C4-2B (cell line): ENCODE measurements around the gene U2AF2.

Experiments used
- H3K27ac ChIP-seq: fragments of 450-650 bp; 2 replicates; pipeline ENCODE4 v1.5.1; 2017
- ZFX ChIP-seq: fragments of 450-650 bp; IDR thresholded peaks from 2 replicates; pipeline ENCODE4 v1.6.1; 2017
- TF ChIP-seq, protein P1 (sequence below): fragments of 450-650 bp; conservative IDR thresholded peaks from 2 replicates; pipeline ENCODE4 v1.5.1; 2017; ENCODE audit warnings: mild to moderate bottlenecking

Gene U2AF2

GRCh38 chr19:55611300-55611982 lies 43.4 kb upstream of the U2AF2 start:
- TF ChIP-seq, protein P1, sequence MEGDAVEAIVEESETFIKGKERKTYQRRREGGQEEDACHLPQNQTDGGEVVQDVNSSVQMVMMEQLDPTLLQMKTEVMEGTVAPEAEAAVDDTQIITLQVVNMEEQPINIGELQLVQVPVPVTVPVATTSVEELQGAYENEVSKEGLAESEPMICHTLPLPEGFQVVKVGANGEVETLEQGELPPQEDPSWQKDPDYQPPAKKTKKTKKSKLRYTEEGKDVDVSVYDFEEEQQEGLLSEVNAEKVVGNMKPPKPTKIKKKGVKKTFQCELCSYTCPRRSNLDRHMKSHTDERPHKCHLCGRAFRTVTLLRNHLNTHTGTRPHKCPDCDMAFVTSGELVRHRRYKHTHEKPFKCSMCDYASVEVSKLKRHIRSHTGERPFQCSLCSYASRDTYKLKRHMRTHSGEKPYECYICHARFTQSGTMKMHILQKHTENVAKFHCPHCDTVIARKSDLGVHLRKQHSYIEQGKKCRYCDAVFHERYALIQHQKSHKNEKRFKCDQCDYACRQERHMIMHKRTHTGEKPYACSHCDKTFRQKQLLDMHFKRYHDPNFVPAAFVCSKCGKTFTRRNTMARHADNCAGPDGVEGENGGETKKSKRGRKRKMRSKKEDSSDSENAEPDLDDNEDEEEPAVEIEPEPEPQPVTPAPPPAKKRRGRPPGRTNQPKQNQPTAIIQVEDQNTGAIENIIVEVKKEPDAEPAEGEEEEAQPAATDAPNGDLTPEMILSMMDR, result no peak
- no peak for TF ChIP-seq ZFX
- H3K27ac ChIP-seq, result no peak overlapping the region

GRCh38 chr19:55611983-55612645 lies 42.7 kb upstream of the U2AF2 start:
- H3K27ac ChIP-seq, result no peak overlapping the region
- no peak for TF ChIP-seq ZFX
- TF ChIP-seq, protein P1, result no peak

DNA sequence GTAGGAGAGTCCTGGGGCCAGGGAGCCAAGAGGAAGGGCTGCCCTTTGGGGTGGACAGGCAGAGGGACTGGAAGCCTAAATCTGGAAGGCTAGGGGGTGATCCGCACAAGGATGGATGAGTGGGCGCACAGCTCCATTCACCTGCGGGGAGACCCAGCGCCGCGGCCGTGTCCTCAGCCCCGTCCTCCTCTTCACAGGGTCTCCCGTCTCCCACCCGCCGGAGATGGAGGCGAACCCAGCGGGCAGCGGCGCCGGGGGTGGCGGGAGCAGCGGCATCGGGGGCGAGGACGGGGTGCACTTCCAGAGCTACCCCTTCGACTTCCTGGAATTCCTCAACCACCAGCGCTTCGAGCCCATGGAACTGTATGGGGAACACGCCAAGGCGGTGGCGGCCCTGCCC lies 41.4 kb upstream of the U2AF2 start:
- H3K27ac ChIP-seq, result no peak overlapping the region
- TF ChIP-seq, protein P1, result no peak
- TF ChIP-seq ZFX, result no peak

- TF ChIP-seq, protein P1, result no peak
- TF ChIP-seq ZFX, result no peak
- no peak overlapping the region for H3K27ac ChIP-seq
These were observed 40.7 kb upstream of the U2AF2 start for GRCh38 chr19:55613930-55614710.

- TF ChIP-seq, protein P1, result no peak
- TF ChIP-seq ZFX, result no peak
- H3K27ac ChIP-seq, result no peak overlapping the region
These were observed 39.9 kb upstream of the U2AF2 start for GRCh38 chr19:55614711-55615542.

DNA sequence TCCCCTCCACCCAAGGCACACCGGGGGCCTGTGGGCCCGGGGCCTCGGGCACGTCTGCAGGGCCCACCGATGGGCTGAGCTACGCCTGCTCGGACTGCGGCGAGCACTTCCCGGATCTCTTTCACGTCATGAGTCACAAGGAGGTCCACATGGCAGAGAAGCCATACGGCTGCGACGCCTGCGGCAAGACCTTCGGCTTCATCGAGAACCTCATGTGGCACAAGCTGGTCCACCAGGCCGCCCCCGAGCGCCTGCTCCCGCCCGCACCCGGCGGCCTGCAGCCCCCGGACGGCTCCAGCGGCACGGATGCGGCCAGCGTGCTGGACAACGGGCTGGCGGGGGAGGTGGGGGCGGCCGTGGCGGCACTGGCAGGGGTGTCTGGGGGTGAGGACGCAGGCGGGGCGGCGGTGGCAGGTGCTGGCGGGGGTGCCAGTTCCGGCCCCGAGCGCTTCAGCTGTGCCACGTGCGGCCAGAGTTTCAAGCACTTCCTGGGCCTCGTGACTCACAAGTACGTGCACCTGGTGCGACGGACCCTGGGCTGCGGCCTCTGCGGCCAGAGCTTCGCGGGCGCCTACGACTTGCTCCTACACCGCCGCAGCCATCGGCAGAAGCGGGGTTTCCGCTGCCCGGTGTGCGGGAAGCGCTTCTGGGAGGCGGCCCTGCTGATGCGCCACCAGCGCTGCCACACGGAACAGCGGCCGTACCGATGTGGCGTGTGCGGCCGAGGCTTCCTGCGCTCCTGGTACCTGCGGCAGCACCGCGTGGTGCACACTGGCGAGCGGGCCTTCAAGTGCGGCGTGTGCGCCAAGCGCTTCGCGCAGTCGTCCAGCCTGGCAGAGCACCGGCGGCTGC lies 39.1 kb upstream of the U2AF2 start:
- no peak overlapping the region for H3K27ac ChIP-seq
- TF ChIP-seq, protein P1, result no peak
- no peak for TF ChIP-seq ZFX
